Astrocyte (in vitro differentiated cells and primary cell): ENCODE data around the gene PRIMA1.

Source experiments
- CTCF ChIP-seq: IDR thresholded peaks from 2 replicates; pipeline ENCODE4 v1.5.1; 2011; ENCODE audit warnings: low read depth, mild to moderate bottlenecking, inconsistent platforms, low read length, moderate library complexity; ENCODE audit not compliant: insufficient read depth
- EZH2 ChIP-seq: IDR thresholded peaks from 2 replicates; pipeline ENCODE4 v1.6.1; 2012; ENCODE audit warnings: mild to moderate bottlenecking, low read length, inconsistent platforms; ENCODE audit not compliant: insufficient read depth

GRCh38 chr14:93794756-93795155, 6.5 kb upstream of the PRIMA1 start:
- no peak for TF ChIP-seq CTCF
- TF ChIP-seq EZH2: no peak
